Stimulated activated CD4-positive, alpha-beta T cell treated with anti-CD3 and anti-CD28 coated beads, Interleukin-4, amount 100 ng/mL, for 4 hours (primary cell): ENCODE data around the gene ATP10A.

Source experiments
- DNase-seq, 2 experiments: peaks; one replicate each; pipeline ENCODE4 v3.0.0-alpha.2; 2020

Gene ATP10A

DNA sequence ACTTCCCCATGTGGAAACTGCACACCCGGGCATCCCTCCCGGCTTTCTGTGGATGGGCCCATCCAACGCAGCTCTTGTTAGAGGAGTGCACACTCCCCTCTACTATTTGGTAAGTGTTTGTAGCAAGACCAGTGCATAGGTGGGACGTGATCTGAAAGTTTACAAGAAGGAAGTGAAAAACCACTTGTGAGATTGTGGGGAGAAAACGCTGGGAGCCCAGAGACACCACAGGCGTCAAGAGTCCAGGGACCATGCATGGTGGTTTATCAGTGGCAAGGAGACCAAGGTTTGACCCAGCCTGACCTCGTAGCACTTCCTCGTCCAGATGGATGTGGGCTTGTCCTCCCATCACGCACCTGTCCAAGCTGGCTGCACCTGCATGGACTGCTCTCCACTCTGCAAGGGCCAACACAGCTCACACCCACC, 51.6 kb downstream of the ATP10A start:
- DNase-seq = no peak

DNA sequence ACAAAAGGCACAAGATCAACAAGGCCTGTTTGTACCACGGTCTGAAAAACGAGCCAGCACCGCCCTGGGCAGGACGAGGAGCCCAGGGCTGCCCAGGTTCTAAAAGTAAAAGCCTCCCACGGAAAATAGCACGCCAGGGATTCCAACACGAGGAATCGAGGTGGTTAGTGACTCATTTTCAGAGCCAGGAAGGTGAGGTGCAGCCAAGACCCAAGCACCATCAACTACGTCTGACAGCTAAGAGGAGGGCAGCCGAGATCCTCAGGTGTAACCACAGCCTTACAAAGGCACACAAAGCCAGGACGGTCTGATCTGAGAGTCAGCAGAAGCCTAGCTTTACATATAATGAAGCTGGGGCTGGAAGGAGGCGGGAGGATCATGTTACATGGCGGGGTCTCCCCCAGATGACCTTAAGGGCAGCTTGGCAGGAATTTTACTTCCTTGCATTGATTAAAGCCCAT, 52.5 kb downstream of the ATP10A start:
- peak in 1 of 2 experiments; percentile 14 for DNase-seq

DNA sequence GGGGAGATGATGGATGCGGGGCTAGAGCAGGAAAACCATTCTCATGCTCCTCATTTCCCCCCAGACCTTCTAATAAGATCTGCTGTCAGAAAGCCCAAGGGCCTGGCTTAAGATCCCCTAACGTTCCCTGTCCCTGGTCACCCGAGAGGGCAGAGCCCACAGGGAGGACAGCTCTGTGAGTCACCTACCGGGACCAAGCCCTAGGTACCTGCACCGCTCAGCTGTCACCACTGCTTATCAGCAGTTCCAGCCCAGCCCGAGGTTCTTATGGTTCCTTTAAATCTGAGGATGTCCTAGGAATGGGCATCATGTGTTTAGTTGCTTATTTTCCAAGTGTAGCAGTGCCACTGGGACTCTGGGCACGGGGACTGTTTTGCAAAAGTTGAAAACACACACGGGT, 53.0 kb downstream of the ATP10A start:
- no peak for DNase-seq

DNA sequence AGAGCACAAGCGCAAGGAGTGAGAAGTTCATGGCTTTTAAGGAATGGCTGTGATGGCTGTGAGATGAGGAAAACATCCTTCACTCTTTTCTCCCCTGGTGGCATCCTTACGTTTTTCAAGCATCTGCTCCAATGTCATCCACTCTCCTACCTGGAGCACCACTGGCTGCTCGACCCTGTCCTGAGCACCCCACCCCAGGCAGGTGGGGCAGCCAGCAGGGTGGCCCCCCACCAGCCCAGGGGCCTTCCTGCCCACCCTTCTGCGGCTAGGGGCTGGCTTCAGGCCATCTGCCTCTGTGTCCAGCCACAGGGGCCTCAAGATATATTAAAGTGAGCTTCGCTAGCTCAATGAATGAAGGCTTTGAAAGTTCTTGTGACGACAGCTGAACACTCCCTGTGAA, 56.1 kb downstream of the ATP10A start:
- no peak for DNase-seq

DNA sequence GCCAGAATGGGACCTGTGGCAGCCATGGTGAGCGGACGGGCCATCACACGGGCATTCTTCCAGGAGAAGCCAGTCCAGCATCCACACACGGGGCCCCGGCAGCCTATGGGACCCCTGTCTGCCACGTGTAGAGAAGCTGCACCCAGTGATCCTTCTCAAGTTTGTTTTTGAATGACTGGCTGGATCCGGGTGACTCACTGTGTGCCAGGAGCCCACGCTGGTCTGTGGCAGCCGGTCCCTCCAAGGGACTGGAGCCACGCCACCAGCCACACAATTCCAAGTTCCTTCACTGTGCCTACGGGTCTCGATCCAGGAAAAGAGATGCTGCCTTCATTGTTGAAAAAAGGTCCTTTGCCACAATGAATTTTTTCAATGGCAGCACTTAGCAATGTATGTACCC, 58.1 kb downstream of the ATP10A start:
- no peak for DNase-seq

DNA sequence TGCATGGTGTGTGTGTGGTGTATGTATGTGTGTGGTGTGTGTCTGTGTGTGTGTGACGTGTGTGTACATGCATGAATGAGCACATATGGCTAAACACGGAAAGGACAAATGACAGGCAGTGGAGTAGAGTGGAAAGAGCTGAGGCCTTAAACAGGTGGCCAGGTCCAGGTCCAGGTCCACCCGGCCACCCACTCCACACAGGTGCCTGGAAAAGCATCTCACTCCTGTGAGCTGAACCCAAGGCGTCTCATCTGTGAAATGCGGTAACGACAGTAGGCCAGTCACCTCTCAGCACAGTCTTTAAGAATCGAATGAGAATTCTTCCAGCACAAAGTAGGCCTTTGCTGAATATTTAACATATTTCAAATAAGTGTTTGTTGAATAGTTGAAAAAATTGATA, 58.7 kb downstream of the ATP10A start:
- DNase-seq = no peak

DNA sequence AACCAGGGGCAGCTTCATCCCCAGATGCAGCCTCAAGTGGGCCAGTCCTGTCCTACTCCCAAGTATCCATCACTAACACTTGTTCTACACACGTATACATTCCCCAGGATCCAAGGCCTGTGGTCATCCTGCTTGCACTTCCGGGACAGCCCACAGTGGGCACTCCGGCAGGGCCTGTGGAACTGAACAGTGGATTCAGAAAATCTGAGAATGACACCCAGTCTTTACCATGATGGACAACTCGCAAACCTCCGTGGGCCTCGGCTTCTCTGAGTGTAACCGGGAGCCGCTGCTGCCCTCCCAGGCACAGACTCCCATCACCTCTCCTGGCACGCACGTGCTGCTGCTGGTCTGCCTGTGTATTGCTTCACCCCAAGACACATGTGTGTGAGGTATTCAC, 59.6 kb downstream of the ATP10A start:
- DNase-seq = no peak

DNA sequence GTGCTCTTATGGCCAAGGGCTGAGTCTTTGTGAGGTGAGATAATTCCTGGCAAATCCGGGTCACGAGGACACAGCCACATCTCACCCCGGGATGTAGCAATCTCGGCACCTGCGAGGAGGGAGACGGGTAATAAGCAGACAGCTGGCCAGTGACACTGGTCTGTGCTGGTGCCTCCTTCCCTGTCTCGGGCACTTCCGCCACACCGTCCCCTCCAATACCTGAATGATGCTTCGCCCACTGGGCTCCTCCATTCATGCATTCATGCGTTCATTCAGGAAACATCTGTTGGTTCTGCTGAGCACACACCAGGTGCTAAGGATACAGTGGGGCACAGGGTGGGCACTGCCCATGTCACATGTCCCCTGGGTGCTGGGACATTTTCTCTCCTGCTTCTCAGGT, 60.1 kb downstream of the ATP10A start:
- no peak for DNase-seq

DNA sequence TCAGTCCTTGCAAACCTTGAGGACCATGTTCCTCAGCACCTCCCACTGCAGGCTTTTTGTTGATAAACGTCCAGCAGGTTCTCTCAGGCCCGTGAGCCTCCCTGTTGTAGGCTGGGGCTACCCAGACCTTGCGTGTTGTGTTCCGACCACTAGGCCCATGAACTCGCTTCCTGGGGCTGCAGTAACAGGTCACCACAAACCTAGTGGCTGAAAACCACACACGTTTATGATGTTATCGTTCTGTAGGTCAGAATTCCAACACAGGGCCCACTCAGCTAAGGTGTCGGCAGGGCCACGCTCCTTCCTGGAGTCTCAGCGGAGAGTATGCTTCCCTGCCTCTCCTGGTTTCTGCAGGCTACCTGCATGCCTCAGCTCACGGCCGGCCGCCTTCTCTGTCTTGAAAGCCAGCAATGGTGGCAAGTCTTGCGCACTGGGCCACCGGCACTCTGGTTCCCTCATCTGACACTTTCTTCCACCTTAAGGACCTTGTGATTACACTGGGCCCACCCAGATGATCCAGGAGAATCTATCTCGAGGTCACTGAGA, 60.8 kb downstream of the ATP10A start:
- DNase-seq = no peak

DNA sequence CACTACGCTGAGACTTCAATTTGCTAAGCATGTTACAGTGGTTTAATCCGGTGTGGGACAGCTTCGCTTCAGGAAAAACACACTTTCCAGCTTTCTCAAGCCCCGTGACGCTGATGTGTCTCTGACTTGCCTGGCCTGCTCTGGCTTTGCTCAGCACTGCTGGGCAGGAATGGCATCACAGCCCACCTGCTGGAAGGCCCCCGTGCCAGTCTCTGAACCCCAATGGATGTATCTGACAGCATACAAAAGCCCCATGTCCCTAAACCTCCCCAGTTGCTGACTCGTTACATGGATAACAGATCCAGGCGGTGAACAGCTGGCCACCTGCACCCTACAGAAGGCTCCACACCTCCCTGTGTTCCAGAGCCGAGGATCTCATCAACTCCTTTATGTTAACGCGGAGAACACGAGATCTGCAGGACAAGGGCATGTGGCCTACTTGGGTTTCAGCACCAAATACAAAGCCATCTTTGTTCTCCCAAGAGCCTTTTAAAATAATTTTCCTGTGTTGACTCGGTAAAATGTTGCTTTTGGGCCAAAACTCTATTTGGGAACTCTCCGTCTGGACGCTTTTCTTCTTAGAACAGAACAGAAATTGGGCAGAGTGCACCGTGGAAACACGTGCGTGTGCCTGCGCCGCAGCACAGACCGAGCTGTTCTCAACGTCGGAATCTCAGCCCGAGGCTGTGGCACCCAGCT, 61.4 kb downstream of the ATP10A start:
- DNase-seq = no peak

DNA sequence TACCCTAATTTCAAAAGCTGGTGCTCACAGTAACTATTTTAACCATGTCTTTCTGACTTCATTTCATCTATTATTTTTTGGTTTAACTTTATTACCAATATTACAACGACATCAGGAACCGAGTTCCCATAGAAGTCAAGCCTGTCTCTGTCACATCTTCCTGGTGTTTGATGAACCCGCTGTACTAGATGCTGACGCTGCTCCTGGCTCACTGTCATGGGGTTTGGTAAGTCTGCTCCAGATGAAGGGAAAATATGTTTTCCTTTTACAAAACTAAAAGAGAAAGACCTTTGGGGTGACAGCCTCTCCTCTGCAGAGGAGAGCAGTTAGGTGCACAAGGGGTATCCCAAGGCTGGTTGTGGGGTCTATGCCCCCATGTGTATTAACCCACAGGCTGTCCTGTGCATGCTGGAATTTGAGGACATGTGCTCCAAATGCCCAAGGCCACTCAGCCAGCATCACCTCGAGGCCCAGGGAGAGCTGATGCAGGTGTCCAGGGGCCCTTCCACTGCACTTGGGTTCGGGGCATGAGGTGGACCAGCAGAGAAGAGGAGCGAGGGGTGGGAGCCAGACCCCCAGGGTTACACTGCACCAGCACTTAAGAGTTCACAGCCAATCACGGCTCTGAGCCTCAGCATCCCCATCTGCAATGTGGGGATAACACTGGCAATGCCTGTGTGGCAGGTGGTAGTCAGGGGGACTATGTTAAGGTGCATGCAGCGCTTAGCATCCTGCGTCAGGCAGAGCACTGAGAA, 62.2 kb downstream of the ATP10A start:
- DNase-seq = no peak

DNA sequence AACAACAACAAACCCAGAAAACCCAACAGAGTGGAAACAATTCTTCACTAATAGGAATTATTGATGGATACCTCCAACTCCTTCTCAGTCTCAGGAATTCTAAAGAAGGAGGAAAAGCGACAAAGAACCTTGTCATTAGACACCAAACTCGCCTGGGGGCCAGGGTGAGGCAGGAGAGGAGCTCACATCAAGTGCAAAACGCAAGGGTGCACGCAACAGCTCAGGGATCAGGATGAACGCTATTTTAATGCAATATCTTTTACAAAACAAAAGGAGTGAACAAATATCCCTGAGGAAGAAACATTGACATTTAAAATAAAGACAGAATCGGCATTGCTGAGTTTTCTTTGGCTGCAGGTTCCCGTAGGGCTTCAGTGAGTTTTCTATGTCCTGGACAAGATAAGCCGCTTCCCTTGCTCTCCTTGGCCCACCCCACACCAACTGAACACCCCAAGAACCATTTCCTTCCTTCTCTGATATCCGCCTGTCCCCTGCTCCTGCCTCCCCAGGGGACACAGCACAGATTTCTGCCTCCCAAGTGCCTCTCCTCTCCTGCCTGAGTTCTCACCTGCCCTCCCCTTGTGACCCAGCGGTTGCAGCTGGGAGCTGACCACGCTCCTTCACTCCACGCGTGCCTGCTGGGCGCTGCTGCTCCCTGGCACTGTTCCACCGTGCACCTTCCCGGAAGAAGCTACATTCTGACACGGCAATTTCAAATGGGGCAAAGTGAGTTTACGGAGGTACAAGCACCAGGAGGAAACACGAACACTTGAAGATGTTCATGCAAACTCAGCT, 63.0 kb downstream of the ATP10A start:
- no peak for DNase-seq

DNA sequence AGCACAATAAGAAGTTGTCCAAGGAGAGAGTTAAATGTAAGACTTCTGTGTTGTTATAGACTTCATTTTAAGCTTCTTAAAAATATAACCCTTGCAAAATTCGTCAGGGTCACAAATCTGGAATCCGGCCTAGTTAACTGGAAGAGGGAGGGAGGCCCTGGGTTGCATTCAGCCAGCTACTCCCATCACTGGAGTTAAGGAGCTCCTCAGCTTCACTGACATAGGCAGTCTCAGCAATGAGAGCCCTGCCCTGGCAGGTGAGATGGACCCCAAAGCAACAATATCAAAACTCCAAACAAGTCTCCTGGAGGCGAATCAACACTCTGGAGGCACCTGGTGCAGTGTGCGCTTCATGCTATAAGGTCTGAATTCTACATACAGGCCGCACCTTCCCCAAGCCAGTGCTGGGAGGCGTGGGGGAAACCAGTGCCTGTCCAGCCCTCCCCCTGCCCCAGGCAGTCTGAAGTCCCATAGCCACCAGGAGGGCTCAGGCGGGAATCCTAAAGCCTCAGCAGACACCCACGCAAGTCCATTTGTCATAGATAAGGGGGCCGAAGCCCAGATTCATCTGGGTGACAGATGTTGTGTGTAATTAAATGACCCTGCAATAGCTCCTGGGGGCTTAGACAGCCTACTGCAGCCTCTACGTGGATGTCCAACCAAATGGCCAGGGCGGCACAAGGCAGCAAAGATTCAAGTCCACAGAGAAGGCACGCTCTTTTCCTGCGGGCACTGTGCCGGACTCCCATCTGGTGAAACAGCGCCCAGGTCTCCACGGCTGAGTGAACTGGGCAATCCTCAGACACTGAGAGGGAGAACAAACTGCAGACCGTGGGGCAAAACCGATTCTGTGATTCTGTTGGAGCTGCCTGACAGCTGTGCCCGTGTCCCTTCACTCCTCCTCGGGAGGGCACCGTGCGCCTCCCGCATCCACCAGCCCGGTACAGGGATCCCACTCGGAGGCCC, 64.9 kb downstream of the ATP10A start:
- DNase-seq = no peak

DNA sequence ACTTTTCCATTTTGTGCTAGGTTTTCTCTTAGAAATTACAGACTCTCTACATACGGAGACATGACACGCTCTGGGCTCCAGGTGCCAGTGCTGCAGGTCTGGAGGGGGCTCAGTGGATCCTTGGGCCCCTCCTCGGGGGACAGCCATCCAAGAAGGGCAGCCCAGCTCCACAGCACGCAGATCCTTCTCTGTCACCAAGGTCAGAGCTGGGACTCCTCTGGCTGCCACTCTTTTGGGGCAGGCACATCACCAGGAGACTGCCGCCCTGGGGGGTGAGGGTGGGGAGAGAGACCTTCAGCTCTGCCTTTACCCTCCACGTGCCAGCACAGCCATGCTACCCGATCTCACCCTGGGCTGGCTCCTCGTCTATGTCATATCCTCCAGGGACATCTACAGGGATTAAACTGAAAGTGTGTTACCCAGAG, 65.6 kb downstream of the ATP10A start:
- DNase-seq = no peak

DNA sequence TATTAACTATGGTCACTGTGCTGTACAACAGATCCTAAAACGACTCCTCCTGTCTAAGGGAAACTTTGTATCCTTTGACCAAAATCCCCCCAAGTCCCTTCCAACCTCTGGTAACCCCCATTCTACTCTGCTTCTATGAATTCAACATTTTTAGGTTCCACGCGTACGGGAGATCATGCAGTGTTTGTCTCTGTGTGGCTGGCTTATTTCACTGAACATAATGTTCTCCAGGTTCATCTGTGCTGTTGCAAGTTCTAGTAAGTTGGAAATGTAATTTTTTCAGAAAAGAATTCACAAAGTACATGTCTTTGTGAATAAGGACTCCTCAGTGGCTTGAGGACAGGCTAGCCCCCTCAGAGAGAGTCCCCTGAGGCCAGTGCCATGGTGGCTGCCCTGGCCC, 66.1 kb downstream of the ATP10A start:
- DNase-seq = no peak

DNA sequence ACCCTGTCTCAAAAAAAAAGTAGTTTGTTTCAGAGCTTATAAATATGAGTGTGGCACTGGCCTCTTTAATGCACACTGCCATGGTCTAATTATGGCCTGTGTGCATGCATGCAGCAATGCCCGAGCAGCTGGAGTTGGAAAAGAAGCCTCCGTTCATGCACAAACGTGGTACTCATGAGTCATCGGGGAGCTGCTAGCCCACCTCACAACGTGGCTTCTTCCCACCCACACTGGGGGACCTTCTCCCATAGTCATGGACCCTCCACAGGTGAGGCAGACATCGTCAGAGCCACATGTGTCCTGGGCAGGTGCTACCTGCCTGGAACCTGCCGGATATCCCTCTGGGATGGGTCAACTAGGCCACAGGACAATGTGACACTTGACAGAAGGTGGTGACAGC, 66.7 kb downstream of the ATP10A start:
- DNase-seq = no peak

DNA sequence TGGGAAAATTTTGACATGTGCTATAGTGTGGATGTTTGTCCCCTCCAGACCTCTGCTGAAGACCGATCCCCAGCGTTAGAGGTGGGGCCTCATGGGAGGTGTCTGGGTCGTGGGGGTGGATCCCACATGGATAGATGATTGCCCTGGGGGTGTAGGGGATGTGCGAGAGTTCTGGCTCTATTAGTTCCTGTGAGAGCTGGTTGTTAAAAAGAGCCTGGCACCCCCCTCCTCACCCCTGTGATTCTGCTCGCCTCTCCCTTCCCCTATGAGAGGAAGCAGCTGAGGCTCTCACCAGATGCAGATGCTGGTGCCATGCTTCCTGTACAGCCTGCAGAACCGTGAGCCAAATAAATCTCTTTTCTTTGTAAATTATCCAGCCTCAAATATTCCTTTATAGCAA, 67.4 kb downstream of the ATP10A start:
- no peak for DNase-seq

DNA sequence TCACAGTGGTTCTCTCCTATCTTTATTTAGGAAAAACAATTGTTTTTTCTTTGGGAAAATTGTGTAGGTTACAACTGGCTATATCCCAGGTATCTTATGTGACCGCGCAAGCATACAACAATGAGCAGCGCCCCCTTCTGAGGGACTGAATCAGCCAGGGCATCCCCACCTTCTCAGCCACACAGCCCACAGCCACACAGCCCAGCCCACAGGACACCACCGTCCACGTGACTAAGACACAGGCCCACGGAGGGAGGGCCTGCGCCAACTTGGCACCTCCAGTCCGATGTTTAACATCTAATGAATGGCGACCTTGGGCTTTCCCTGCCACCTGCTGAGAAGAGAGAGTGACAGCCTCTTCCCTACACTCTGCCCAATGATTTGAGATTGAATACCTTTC, 68.1 kb downstream of the ATP10A start:
- DNase-seq = no peak

DNA sequence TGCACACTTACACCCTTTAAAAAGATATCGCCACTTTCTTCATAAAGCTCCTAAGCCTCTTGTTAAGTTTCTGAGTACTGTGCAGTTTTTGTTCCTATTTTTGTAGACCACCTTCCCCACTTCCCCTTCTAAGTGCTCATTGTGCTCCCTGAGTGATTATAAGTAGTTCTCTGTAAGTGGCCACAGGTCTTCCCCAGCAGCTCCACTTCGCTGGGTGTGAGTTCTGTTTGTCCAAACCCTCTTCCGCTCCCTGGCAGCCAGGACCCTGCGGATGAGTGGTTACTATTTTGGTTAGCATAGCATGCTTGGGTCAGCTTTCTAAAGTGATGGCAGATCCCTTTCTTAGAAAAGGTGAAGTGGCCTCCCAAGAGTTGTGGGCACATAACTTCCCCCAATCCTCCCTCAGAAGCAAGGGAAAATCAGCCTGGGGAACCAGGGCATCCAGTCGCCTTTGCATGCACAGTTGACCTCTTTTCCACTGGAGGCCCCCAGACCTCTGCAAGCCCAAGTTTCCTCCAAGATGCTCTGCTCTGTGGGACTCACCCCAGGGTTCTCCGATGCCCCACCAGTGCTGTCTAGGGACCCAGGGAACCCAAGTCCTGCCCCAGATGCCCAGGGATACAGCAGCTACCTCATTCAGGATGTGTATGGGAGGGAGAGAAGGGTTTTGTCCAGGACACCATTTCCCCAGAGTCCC, 69.6 kb downstream of the ATP10A start:
- DNase-seq = no peak

DNA sequence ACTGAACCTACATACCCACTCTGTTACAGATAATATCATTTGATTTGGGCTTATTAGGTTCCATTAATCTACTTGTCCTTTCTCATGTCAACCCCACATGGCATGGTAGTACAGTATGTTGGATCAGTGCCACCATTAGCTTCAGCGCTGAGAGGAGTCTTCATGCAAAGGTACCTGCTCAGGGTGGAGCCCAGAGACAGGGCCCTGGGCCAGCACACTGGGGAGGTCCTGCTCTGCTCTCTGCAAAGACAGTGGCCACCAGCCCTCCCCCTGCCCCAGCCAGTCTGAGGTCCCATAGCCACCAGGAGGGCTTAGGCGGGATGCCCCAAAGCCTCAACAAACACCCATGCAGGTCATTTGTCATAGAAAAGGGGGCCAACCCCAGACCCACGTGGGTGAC, 71.0 kb downstream of the ATP10A start:
- no peak for DNase-seq

DNA sequence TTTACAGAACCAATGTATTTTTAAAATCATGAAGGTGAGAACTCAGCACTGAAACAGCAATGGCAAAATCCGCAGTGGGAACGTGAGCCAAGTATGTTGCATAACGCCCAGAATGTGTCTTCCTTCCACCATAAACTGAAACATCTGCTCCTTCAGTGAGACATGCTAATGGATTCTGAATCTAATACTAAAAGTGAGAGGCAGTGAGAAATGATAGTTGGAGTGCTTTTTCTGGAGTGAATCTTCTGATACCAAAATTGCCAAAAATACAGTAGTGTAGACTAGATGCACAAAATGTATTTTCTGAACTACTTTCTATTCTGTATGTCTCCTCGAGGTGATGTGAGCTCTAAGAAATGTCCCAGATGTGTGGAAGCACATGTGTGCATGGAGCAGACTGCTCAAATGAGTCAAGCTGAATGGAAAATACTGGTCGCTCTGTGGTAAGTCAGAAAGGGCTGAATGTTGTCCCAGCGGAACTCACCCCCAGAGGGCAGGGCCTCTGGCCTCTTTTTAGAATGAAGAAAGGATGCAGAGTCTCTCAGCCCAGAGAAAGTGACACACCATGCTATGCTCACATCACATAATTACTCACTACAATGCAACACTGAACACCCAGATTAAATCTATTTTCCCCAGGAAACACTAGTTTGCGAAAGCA, 73.0 kb downstream of the ATP10A start:
- DNase-seq = peak; percentile 16 to 43
